Posterior vena cava (tissue), 2 donors: ENCODE results near the gene PANX1. TPM values are rescaled to one million over a fixed set of nuclear protein-coding genes. Genes with fewer than 3 reads are reported as not detected.
"Not testable (repeated sequence)": the region's sequence is repeated elsewhere in the genome, so short reads cannot be mapped to it uniquely, and the experiment has no call there.

ENCODE experiments used
- DNase-seq: peaks from one replicate; pipeline ENCODE4 v3.0.0-alpha.2; 2020; ENCODE audit warnings: low spot score
- intact Hi-C, 2 donors: fragments of 100-400 bp; cut with DNase I; formaldehyde crosslinking; loops; one replicate each; pipeline versions ENCODE4 v1.14.1 to v1.14.2; 2022 to 2023
- total RNA-seq, 2 donors: library from RNA; stranded (reverse); fragmentation: NEBNext Ultra II Directional; extraction: Animal tissue kit (Norgen Biotek cat#: 25700); gene quantifications; one replicate each; pipeline ENCODE4 v1.2.1, GENCODE V29; 2021
- donor health status: DM: yes; HTN: yes; CAD: no.
- donor health status: DM: yes; HTN: yes; CAD: no.

Gene PANX1
- total RNA-seq, 2 donors from 2014 or later: 20.2 to 45.3 TPM

DNA sequence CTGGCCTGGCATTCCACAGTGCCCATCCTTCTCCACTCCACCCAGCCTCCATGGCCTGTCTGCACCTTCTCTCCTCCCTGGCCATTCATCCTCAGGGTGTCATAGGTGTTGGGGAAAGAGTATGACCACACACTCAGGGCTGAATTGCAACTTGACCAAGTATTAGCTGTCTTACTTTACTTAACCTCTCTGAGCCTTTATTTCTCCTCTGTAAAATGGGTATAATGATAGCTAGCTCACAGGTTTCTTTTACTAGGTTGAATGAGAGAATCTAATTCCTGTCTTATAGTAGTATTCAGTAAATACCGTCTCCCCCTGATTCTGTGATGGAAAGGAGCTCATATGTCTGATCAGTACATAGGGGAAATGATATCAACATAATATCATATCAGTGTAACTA, 16.0 kb downstream of the PANX1 start:
- DNase-seq: no peak
- intact Hi-C loops: loop anchor here in 1 of 2 donors (1.0 kb wide), 1 partner anchor 15 kb away; no protein-coding TSS in a partner anchor

DNA sequence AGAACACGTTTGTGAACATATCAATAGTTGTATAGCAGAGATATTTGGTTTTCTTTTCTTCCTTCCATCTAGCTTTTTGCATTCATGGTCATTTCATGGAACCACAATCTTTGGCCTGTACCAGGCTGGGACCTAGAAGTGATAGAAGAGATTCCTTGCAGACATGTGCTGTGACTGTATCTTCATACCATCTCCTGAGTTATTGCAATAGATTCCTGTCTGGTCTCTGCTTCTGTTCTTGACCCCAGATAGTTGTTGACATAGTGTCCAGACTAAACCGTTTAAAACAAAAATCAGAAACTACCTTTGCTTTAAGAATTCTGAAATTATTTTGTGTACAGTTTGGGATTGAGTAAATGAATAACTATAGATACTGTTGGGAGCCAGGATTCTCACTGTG, 16.8 kb downstream of the PANX1 start:
- intact Hi-C loops: loop anchor here in 1 of 2 donors (1.0 kb wide), 1 partner anchor 16 kb away; no protein-coding TSS in a partner anchor
- no peak for DNase-seq

DNA sequence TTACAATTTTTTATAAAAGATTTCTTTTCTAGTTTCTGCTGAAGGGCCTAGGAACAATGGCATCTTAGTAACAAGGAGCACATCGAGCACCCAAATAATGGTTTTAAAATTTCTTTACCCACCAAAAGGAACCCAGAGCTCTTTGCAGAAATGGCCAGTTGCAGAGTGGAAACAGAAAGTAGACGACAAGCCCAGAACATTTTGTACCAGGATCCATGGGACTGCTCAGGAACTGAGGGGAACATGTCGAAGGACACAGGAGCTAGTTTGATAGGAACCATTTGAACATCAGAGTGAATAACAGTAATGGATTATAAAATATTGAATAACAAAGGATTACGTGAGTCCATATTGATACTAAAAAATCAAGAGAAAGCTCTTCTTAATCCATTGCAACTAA, 17.3 kb downstream of the PANX1 start:
- no peak for DNase-seq
- intact Hi-C loops: loop anchor here in 1 of 2 donors (1.0 kb wide), 1 partner anchor 17 kb away; no protein-coding TSS in a partner anchor

DNA sequence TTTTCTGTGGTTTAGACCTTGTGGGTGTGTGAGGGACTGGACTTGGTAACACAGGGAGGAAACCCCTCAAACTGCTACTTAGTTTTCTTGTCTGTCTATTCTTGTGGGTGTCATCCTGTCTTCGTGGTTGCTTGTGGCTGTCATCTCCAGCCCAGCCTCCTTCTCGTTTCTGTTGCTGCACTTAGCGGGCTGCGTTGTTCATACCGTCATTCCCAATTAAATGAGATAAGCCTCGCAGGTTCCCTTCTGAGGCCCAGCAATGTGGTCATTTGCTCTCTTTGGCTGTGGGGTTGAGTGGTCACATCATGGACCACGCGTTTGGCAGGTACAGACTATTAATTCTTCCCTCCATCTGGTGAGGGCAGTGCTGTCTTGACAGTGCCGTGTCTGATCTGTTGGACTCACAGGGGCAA, 18.8 kb downstream of the PANX1 start:
- intact Hi-C loops: no loop called here
- DNase-seq: no peak

DNA sequence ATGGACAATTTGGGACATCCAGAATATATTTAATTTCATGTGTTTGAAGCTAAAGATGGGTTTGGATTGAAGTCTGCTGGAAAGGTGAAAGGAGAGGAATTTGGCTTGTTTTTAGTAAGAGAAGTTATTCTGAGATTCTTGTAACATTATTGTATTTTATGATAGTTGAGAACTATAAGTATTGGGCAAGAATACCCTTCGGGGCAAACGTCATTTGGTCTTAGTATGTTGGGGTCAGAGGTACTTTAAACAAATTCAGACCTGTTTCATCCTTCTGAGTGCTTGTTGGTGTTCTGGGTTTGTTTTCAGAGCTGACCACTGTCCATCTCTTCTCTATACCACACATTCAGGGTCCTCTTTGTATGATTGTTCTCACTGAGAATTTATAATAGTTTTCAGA, 19.5 kb downstream of the PANX1 start:
- no peak for DNase-seq
- intact Hi-C loops: no loop called here

DNA sequence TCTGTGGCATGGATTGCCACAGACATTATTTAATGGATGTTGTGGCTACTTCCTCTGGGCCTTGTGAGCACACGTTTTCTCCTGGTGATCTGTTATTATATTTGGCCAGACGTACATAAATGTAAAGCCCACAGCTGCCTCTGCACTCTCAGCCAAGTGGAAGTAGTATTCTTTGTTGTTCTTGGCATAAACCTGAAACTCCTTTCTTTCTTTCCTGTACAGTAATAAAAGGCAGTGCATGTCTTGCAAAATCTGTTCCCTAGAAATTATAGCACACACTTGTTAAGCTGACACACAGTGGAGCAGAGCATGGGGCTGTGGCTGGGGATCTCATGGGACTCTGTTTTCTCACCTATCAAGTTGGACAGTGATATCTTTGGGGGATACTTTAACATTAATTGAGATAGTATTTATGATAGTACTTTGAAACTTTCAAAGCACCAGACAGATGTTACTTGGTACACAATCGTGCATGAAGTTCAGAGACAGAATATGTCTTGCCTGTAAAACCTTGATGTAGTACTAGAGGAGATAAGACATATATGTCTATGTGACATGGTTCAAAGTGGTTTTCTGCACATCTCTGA, 20.9 kb downstream of the PANX1 start:
- intact Hi-C loops: no loop called here
- no peak for DNase-seq

DNA sequence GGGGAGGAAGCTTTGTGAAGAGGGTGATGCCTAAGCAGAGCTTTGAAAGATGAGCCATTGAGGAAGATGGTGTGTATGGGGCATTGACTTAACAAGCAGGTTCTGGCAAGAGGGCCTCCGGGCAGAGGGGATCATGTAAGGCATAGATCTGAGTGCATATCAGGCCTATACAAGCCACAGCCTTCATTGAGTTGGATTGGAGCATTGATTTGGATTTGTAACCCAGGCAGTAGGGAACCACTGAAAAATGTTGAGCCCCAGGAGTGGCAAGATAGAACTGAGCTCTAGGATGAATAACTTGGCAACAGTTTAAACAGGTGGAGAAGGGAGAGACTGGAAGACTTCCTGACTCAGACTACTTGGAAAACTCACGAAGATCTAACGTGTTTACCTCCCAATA, 21.4 kb downstream of the PANX1 start:
- no peak for DNase-seq
- intact Hi-C loops: no loop called here

DNA sequence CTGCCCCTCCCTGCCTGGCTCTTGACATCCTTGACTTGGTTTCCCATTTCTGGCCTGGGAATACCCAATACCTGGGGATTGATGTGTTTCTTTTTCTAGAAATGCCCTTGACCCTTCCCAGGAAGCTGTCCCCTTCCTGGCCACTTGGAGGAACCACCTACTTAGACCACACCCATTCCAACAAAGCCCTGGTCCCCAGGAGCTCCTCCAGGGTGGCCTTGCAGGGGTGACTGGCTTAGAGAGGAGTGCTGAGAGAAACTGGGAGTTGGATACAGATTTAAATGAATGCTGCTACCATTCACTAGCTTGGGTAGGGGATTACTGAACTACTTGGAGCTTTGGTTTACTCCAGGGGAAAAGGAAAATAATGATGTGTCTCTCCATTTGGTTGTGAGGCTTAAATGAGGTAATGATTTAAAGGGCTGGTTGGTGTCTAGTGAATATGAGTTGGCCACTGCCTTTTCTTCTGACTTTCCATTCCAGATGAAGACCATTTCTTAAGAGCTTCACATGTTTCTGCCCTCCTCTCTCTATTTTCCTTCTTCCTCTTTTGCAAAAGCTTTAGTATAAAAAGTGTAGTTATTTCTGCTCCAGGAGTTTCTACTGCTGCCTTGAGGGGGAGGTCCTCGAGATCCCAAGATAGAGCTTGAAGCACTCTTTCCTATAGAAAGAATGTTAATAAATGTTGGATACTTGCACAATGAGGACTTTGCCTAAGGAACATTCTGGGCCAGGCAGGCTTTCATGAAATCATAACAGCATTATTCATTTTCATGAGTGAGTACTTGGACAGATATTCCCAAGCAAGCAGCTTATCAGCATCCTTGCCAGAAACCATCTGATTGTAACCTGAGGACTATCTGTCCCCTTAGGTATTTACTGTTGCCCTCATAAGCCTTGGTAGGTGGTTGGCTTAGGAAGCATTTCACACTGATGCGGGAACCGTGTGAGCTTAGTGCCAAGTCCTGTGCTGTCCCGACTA, 22.4 kb downstream of the PANX1 start:
- intact Hi-C loops: no loop called here
- no peak for DNase-seq

DNA sequence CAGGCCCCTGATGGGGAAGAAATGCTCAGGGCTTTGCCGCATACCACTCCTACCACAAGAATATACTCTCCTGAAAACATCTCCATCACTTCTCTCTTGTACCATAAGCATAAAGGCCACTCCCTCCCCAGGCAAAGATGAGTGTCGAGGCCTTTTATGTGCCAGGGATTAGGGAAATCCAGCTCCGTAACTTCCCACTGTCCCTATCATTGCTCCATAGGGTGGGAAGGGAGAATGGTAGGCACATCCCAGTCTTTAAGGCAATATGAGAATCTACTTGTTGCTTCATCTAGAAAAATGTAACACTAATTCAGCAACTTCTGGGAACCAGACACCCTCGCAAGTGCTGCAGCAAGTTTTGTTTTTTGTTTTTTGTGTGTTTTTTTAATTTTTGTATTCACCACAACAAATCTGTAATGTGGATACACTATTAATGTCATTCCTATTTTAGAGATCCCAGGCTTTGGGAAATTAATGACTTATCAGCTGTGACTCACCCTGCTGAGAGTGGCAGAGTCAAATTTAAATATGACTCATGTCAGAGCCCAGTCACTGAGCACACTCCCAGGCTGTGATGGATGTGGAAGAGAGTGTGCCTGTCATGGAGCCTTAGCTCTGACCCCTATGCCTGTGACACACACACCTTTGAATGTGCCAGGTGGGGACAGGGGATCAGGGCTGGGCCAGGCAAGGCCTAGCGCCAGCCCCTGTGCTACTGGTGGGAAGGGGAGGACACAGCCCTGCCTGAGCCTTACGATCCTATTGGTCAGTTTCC, 23.4 kb downstream of the PANX1 start:
- intact Hi-C loops: no loop called here
- DNase-seq: no peak

DNA sequence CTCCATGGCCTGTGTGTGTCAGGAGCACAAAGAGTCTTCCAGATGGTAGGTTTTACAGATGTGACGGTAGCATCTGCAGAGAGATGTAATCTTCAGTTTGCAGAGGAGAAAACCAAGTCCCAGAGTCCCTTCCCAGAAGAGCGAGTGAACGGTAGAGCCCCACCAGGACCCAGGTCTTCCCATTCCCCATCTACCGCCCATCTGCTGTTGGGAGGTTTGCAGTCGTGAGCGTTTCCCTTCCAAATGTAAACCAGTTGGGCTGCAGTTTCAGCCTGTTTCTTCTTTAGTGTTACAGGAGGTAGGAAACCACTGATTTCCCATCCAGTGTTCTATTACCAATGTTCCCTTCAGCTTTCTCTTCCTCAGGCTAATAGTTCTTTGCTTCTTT, 24.0 kb downstream of the PANX1 start:
- DNase-seq: no peak
- intact Hi-C loops: no loop called here

DNA sequence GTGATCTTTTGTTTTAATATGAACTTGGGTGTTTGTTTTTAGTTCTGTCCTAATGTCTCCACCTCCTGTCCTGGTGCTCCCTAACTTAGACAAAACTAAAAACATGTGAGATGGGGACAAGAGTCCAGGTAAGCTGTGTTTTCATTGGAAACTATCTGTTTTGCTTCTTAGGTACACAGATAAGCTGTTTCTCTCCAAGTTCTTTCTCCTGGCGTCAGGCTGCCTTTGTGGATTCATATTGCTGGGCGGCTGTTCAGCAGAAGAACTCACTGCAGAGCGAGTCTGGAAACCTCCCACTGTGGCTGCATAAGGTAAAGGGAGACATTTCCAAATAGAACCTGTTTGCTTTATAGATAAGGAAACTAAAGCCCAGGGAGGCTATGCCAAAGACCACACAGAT, 24.7 kb downstream of the PANX1 start:
- intact Hi-C loops: no loop called here
- no peak for DNase-seq

DNA sequence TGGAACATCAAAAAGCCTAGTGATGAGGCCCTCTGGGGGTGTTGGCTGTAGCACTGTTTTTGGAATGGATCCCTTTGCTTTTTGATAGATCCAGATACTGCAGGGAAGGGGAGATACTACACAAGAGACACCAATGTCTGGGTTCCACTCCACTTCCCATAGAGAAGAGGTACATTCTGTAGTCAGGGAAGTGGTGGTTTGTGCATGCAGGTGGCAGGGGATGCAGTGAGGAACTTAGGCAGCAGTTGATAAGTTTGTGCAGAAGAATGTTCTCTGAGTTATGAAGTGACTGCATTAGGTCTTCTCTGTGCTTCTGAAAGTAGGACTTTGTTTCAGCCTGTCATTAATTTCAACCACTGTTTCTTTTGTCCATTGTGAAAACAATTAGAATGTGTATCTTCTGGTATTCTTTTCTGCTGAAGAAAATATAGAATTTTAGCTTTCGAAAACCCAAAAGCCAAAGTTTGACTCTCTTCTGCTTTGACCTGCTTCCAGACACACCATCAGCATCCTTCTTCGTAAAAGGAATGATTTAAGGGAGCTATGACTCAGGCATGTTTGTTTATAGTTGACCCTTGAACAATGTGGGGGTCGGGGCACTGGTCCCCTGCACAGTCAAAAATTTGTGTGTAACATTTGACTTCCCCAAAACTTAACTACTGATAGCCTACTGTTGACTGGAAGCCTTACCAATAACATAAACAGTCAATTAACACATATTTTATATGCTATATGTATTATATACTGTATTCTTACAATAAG, 25.6 kb downstream of the PANX1 start:
- no peak for DNase-seq
- intact Hi-C loops: no loop called here

DNA sequence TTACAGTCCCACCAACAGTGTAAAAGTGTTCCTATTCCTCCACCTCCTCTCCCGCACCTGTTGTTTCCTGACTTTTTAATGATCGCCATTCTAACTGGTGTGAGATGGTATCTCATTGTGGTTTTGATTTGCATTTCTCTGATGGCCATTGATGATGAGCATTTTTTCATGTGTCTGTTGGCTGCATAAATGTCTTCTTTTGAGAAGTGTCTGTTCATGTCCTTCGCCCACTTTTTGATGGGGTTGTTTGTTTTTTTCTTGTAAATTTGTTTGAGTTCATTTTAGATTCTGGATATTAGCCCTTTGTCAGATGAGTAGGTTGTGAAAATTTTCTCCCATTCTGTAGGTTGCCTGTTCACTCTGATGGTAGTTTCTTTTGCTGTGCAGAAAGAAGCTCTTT, 28.7 kb downstream of the PANX1 start:
- intact Hi-C loops, DNase-seq: not testable (repeated sequence)

DNA sequence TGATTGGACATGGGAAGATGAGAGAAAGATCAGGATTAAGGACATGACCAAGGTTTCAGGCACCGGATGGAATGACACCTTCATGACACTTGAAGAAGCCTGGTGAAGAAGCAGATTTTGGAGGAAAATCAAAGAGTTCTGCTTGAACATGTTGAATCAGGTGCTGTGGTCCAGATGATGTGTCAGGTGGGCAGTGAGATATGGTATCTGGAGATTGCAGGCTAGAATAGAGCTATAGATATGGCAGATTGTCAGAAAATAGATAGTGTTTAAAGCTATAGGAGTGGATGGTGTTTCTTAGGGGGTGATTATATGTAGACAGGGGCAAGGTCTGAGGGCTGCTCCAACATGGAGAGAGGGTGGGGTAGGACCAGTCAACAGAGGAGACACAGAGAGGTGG, 40.2 kb downstream of the PANX1 start:
- no peak for DNase-seq
- intact Hi-C loops: no loop called here

DNA sequence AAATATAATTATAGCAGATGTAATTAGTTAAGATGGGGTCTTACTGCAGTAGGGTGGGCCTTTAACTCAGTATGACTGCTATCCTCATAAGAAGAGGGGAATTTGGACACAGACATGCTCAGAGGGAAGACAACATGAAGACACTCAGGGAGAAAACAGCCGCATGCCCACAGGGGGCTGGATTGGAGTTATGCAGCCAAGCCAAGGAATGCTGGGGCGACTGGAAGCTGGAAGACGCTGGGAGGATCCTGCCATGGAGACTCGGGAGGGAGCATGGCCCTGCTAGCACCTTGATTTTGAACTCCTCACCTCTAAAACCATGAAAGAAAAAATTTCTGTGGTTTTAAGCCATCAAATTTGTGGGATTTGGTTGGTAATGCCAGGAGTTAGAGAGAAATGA, 40.9 kb downstream of the PANX1 start:
- no peak for DNase-seq
- intact Hi-C loops: no loop called here

DNA sequence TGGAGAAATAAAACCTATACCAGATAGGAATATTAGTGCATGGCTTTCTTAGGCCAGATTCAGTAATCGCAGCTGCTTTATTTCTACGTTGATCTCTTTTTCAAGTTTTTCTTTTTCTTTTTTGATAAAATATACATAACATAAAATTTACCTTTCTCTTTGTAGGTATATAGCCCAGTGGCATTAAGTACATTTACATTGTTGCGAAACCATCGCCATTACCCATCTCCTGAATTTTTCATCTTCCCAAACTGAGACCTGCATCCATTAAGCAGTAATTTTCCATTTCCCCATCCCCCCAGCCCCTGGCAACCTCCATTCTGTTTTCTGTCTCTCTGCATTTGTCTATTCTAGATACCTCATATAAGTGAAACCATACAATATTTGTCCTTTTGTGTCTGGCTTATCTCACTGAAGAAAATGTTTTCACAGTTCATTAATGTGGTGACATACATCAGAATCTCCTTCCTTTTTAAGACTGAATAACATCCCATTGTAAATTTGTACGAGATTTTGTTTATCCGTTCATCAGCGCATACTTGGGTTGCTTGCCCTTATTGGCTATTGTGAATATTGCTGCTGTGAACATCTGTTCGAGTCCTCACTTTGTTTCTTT, 41.4 kb downstream of the PANX1 start:
- DNase-seq: no peak

DNA sequence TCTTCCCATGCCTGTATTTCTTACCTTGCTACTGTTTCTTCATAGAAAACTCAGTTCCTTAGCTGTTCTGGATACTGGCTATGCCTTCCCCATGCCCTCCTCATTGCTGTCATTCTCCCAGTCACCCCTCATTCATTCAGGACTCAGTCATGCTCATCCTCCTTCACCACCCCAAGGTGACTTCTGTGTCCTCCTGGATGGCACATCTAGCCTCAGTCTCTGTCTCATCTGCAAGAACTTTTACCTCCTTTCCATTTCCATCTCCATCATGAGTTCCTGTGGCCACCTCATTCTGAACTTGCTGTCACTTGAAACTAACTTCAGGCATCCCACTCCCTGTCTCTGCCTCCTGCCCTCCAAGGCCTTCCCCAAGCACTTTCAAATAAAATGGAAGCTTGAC, 42.3 kb downstream of the PANX1 start:
- no peak for DNase-seq

More for the DNA sequence above, 41.4 kb downstream of the PANX1 start:
- intact Hi-C loops: no loop called here

DNA sequence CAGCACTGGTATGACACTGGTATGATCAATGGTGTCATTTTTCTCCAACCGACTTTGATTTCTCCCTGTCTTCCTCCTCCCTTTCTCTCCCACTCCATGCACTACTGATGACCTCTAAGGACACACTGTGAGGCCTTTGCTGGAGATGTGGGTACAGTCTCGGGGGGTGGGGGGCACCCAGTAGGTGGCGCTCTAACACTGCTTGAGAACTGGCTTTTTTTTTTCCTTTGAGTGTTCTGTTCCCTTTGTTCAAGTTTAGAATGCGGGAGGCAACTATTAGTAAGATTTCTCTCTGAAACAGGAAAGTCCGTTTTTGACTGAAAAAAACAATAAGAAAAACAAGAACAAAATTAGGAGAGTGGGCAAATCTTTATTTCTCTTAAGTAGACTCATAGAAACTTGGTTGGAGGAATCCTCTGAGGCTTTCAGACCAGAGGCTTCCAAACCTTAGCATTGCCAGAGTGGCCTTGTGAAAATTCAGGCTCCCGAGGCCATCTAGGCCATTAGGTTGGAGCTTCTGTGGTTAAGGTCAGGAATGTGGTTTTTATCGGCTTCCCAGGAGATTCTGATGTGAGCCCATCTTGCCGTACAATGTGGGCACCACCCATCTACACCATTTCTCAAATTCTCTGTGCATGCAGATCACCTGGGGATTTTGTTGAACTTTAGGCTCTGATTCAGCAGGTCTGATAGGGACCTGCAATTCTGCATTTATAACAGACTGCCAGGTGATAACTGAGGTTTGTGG, 43.2 kb downstream of the PANX1 start:
- intact Hi-C loops: no loop called here
- no peak for DNase-seq

More for the DNA sequence above, 42.3 kb downstream of the PANX1 start:
- intact Hi-C loops: no loop called here
